Uterus (tissue), 4 donors: ENCODE data around the gene CD8B. TPM values are rescaled to one million over a fixed set of nuclear protein-coding genes. Genes with fewer than 3 reads are reported as not detected.
"Not testable (repeated sequence)": the region's sequence is repeated elsewhere in the genome, so short reads cannot be mapped to it uniquely, and the experiment has no call there.

Experiments used
- DNase-seq, 2 donors: peaks; one replicate each; pipeline ENCODE4 v3.0.0-alpha.2; 2019 to 2020
- H3K27ac ChIP-seq, 2 donors: fragments of 200-600 bp; sonication (generic); 1 replicate in 1 of 2; 2 replicates in 1 of 2; pipeline ENCODE4 v1.5.1; 2016 to 2018
- H3K27me3 ChIP-seq, 2 donors: fragments of 200-600 bp; sonication (generic); one replicate each; pipeline ENCODE4 v1.5.1; 2018 to 2019; ENCODE audit warnings: control low read depth in 1 of 2
- H3K36me3 ChIP-seq, 2 donors: fragments of 200-600 bp; sonication (generic); one replicate each; pipeline ENCODE4 v1.5.1; 2019; ENCODE audit warnings: control low read depth in 1 of 2
- H3K4me1 ChIP-seq, 2 donors: fragments of 200-600 bp; sonication (generic); one replicate each; pipeline ENCODE4 v1.5.1; 2018 to 2019; ENCODE audit warnings: control low read depth in 1 of 2
- H3K4me3 ChIP-seq, 2 donors: fragments of 200-600 bp; sonication (generic); 1 replicate in 1 of 2; 2 replicates in 1 of 2; pipeline ENCODE4 v1.5.1; 2018 to 2019; ENCODE audit warnings: mild to moderate bottlenecking in 1 of 2
- H3K9me3 ChIP-seq, 2 donors: fragments of 200-600 bp; sonication (generic); one replicate each; pipeline ENCODE4 v1.5.1; 2019; ENCODE audit warnings: control low read depth in 1 of 2
- intact Hi-C: fragments of 100-400 bp; cut with DNase I; formaldehyde crosslinking; loops from one replicate; pipeline ENCODE4 v1.15.1; 2023; ENCODE audit warnings: low total_unique reads
- total RNA-seq, 4 donors: library from RNA; depleted of rRNA in 3 of 4; stranded (reverse); fragments of >200 nt in 3 of 4; gene quantifications; one replicate each; pipeline versions ENCODE4 v1.1.0 to v1.2.4, GENCODE V29; 2014 to 2023
- donor health status: DM: yes; HTN: yes; CAD: no.

The CD8B gene
- 1 to 10 TPM in 1 of 4 donors, under 1 TPM in 1, not detected in 2; 0.55 to 1.0 TPM for total RNA-seq

- H3K9me3 ChIP-seq, H3K36me3 ChIP-seq, H3K4me1 ChIP-seq, DNase-seq, H3K27ac ChIP-seq, H3K27me3 ChIP-seq, intact Hi-C loops, H3K4me3 ChIP-seq: not testable (repeated sequence)
Measured at GRCh38 chr2:86861628-86862379, at the start of gene CD8B. TSS of gene CD8B (minus strand) at chr2:86861886. CDS start at chr2:86861865, 21 bp downstream.

- H3K27ac ChIP-seq, H3K9me3 ChIP-seq, H3K36me3 ChIP-seq, H3K4me1 ChIP-seq, DNase-seq, H3K4me3 ChIP-seq, intact Hi-C loops, H3K27me3 ChIP-seq: not testable (repeated sequence)
Measured at GRCh38 chr2:86905868-86906267, 44.2 kb upstream of the CD8B start.

GRCh38 chr2:86900687-86901086 lies 39.0 kb upstream of the CD8B start:
- H3K27me3 ChIP-seq, H3K9me3 ChIP-seq, H3K4me1 ChIP-seq, H3K27ac ChIP-seq, DNase-seq, H3K36me3 ChIP-seq, H3K4me3 ChIP-seq, intact Hi-C loops: not testable (repeated sequence)

- H3K27ac ChIP-seq, H3K4me3 ChIP-seq, H3K36me3 ChIP-seq, H3K4me1 ChIP-seq, H3K27me3 ChIP-seq, H3K9me3 ChIP-seq, intact Hi-C loops, DNase-seq: not testable (repeated sequence)
Measured at GRCh38 chr2:86886026-86886425, 24.3 kb upstream of the CD8B start.

GRCh38 chr2:86882865-86883264 lies 21.2 kb upstream of the CD8B start:
- H3K4me1 ChIP-seq, H3K27me3 ChIP-seq, H3K9me3 ChIP-seq, intact Hi-C loops, H3K4me3 ChIP-seq, DNase-seq, H3K36me3 ChIP-seq, H3K27ac ChIP-seq: not testable (repeated sequence)

- H3K36me3 ChIP-seq, DNase-seq, H3K27me3 ChIP-seq, H3K4me1 ChIP-seq, H3K4me3 ChIP-seq, H3K9me3 ChIP-seq, H3K27ac ChIP-seq, intact Hi-C loops: not testable (repeated sequence)
Measured at GRCh38 chr2:86882118-86882665, 20.5 kb upstream of the CD8B start.

- H3K9me3 ChIP-seq, H3K4me3 ChIP-seq, H3K27ac ChIP-seq, H3K27me3 ChIP-seq, intact Hi-C loops, DNase-seq, H3K36me3 ChIP-seq, H3K4me1 ChIP-seq: not testable (repeated sequence)
Measured at GRCh38 chr2:86878986-86879385, 17.3 kb upstream of the CD8B start.

GRCh38 chr2:86870941-86871340 lies 9.3 kb upstream of the CD8B start:
- H3K4me1 ChIP-seq, H3K4me3 ChIP-seq, H3K36me3 ChIP-seq, DNase-seq, H3K27ac ChIP-seq, H3K9me3 ChIP-seq, intact Hi-C loops, H3K27me3 ChIP-seq: not testable (repeated sequence)

GRCh38 chr2:86868895-86869468 lies 7.3 kb upstream of the CD8B start:
- H3K4me1 ChIP-seq, H3K9me3 ChIP-seq, H3K27ac ChIP-seq, DNase-seq, H3K4me3 ChIP-seq, H3K36me3 ChIP-seq, intact Hi-C loops, H3K27me3 ChIP-seq: not testable (repeated sequence)

- intact Hi-C loops, H3K27me3 ChIP-seq, H3K27ac ChIP-seq, DNase-seq, H3K9me3 ChIP-seq, H3K4me1 ChIP-seq, H3K36me3 ChIP-seq, H3K4me3 ChIP-seq: not testable (repeated sequence)
Measured at GRCh38 chr2:86862380-86862703, 656 bp upstream of the CD8B start.

- H3K27ac ChIP-seq, H3K27me3 ChIP-seq, H3K9me3 ChIP-seq, H3K4me3 ChIP-seq, H3K4me1 ChIP-seq, H3K36me3 ChIP-seq, DNase-seq, intact Hi-C loops: not testable (repeated sequence)
Measured at GRCh38 chr2:86861175-86861574, 511 bp downstream of the CD8B start.

GRCh38 chr2:86860573-86860972 lies 1.1 kb downstream of the CD8B start:
- DNase-seq: not testable (repeated sequence)

GRCh38 chr2:86857688-86858087 lies 4.0 kb downstream of the CD8B start:
- H3K27me3 ChIP-seq, intact Hi-C loops, H3K4me3 ChIP-seq, H3K4me1 ChIP-seq, H3K27ac ChIP-seq, H3K9me3 ChIP-seq, H3K36me3 ChIP-seq, DNase-seq: not testable (repeated sequence)

More at GRCh38 chr2:86860573-86860972, 1.1 kb downstream of the CD8B start:
- H3K4me1 ChIP-seq, intact Hi-C loops, H3K4me3 ChIP-seq, H3K27me3 ChIP-seq, H3K36me3 ChIP-seq, H3K9me3 ChIP-seq, H3K27ac ChIP-seq: not testable (repeated sequence)

GRCh38 chr2:86856498-86856897 lies 5.2 kb downstream of the CD8B start:
- H3K27ac ChIP-seq, DNase-seq, H3K36me3 ChIP-seq, H3K4me1 ChIP-seq, H3K27me3 ChIP-seq, H3K9me3 ChIP-seq, H3K4me3 ChIP-seq, intact Hi-C loops: not testable (repeated sequence)
